Chondrocyte (in vitro differentiated cells): ENCODE data around the gene PDZD8. TPM values are rescaled to one million over a fixed set of nuclear protein-coding genes. Genes with fewer than 3 reads are reported as not detected.
A peak's percentile ranks its signal among the peaks of the same experiment; 100 is the strongest.

ENCODE experiments used
- DNase-seq: peaks from one replicate; pipeline ENCODE4 v3.0.0; 2021; ENCODE audit warnings: mixed read lengths, low spot score
- H3K27ac Mint-ChIP-seq: one replicate; pipeline ENCODE4 v1.8.0; 2021; ENCODE audit warnings: mild to moderate bottlenecking, moderate library complexity, mixed read lengths; ENCODE audit not compliant: unreplicated experiment
- H3K27me3 Mint-ChIP-seq: 2 replicates; pipeline ENCODE4 v1.8.0; 2021; ENCODE audit warnings: low read depth, mixed read lengths
- H3K36me3 Mint-ChIP-seq: 2 replicates; pipeline ENCODE4 v1.8.0; 2021; ENCODE audit warnings: low read depth, mixed read lengths
- H3K4me1 Mint-ChIP-seq: 2 replicates; pipeline ENCODE4 v1.8.0; 2021; ENCODE audit warnings: low read depth, mild to moderate bottlenecking, mixed read lengths
- H3K4me3 Mint-ChIP-seq: one replicate; pipeline ENCODE4 v1.8.0; 2021; ENCODE audit warnings: mild to moderate bottlenecking, moderate library complexity, mixed read lengths; ENCODE audit not compliant: unreplicated experiment
- H3K9me3 Mint-ChIP-seq: 2 replicates; pipeline ENCODE4 v1.8.0; 2021; ENCODE audit warnings: low read depth, mixed read lengths
- total RNA-seq: library from RNA; stranded (reverse); gene quantifications from 3 replicates; pipeline ENCODE4 v1.2.1, GENCODE V29; 2021
- TF ChIP-seq, protein P1 (sequence below): fragments of 200-600 bp; sonication (generic); IDR thresholded peaks from 2 replicates; pipeline ENCODE4 v1.5.0; 2021; ENCODE audit warnings: antibody characterized with exemption, mild to moderate bottlenecking, moderate library complexity

The PDZD8 gene
- total RNA-seq, 1 donor from 2014 or later = 36.3 TPM

GRCh38 chr10:117351558-117351957 is 23.7 kb downstream of the PDZD8 start:
- no peaks in the 10 kb centered on the region for H3K9me3 Mint-ChIP-seq
- DNase-seq = no peak
- TF ChIP-seq, protein P1, sequence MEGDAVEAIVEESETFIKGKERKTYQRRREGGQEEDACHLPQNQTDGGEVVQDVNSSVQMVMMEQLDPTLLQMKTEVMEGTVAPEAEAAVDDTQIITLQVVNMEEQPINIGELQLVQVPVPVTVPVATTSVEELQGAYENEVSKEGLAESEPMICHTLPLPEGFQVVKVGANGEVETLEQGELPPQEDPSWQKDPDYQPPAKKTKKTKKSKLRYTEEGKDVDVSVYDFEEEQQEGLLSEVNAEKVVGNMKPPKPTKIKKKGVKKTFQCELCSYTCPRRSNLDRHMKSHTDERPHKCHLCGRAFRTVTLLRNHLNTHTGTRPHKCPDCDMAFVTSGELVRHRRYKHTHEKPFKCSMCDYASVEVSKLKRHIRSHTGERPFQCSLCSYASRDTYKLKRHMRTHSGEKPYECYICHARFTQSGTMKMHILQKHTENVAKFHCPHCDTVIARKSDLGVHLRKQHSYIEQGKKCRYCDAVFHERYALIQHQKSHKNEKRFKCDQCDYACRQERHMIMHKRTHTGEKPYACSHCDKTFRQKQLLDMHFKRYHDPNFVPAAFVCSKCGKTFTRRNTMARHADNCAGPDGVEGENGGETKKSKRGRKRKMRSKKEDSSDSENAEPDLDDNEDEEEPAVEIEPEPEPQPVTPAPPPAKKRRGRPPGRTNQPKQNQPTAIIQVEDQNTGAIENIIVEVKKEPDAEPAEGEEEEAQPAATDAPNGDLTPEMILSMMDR = no peak
- no peaks in the 10 kb centered on the region for H3K36me3 Mint-ChIP-seq
- H3K4me1 Mint-ChIP-seq = peaks cover 13% of the 10 kb centered on the region
- H3K27ac Mint-ChIP-seq = no peak overlapping the region
- no peaks in the 10 kb centered on the region for H3K27me3 Mint-ChIP-seq
- H3K4me3 Mint-ChIP-seq = no peak overlapping the region

DNA sequence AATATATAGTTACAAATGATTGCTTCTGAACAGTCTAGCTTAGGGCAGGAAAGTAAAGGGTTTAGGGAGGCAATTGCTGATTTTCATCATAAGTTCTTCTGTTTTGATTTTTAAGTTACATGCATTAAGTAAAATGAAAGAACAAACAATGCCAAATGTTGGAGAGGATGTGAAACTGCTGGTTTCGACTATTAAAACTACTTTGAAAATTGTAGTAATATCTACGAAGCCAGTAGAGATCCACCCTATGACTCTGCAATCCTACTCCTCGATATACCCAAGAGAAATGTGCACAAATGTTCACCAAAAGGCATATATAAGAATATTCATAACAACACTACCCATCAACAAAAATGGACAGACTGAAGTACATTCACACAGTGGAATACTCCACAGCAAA is 24.3 kb downstream of the PDZD8 start:
- no peak overlapping the region for H3K27ac Mint-ChIP-seq
- no peaks in the 10 kb centered on the region for H3K36me3 Mint-ChIP-seq
- no peak overlapping the region for H3K4me3 Mint-ChIP-seq
- TF ChIP-seq, protein P1 = no peak
- H3K27me3 Mint-ChIP-seq = no peaks in the 10 kb centered on the region
- DNase-seq = no peak
- H3K4me1 Mint-ChIP-seq = peaks cover 13% of the 10 kb centered on the region
- H3K9me3 Mint-ChIP-seq = no peaks in the 10 kb centered on the region

DNA sequence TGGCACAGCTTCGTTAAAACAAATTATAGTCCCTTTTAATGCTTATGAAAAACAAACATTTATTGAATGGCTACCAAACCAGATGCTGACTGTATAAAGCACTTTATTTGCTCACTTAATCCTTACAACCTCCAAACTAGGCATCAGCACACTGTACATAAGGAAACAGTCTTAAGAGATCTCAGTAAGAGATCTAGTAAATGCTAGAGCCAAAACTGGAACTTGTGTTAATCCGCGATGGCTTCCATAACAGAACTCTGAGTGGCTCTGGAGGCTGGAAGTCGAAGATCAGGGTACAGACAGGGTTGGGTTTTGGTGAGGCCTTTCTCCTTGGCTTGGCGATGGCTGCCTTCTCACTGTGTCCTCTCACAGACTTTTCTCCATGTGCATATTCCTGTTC is 27.0 kb downstream of the PDZD8 start:
- TF ChIP-seq, protein P1 = no peak
- Mint-ChIP-seq H3K27me3 (no peaks in the 10 kb centered on the region), H3K9me3 (no peaks in the 10 kb centered on the region), H3K4me1 (peaks cover 25% of the 10 kb centered on the region), H3K27ac (no peak overlapping the region), H3K4me3 (no peak overlapping the region), H3K36me3 (no peaks in the 10 kb centered on the region)
- no peak for DNase-seq

DNA sequence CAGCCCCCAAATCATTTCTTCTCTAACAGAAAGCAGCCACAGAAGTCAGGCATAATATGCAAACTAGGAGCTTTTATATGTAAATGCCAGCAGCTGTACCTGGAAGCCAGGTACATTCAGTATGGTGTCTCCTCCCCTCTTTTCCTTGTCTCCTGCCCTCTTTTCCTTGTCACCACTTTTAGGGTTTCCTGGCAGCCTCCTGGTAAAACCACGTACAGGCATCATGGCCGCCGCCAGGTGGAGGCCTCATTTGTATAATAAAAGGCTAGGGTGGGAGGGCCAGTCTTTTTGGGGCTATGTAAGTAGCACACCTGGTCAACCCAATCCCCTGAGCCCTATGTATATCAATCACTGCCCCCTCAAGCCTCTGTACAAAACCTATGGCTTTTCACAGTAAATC is 28.7 kb downstream of the PDZD8 start:
- Mint-ChIP-seq H3K36me3 (no peaks in the 10 kb centered on the region), H3K27ac (no peak overlapping the region), H3K9me3 (no peaks in the 10 kb centered on the region), H3K4me3 (no peak overlapping the region), H3K4me1 (peaks cover 36% of the 10 kb centered on the region), H3K27me3 (no peaks in the 10 kb centered on the region)
- DNase-seq = no peak
- TF ChIP-seq, protein P1 = no peak

DNA sequence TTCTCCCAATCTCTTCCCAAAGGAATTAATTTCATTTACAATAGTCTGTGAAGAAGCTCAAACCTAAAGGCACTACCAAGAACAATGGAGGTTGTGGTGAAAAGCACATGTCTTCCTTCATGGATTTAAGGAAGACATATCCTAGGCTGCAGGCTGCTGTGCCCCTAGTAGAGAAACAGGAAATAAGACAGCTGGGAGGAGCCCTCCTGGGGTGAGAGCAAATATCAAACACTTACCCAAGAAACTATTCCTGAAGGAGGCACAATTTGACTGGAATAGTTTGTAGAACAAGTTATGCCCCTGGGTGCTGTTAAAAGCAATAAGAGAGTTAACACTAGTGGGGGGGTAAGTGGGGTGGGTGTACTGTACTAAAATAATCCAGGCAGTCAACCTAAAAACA is 30.1 kb downstream of the PDZD8 start:
- Mint-ChIP-seq H3K27me3 (no peaks in the 10 kb centered on the region), H3K27ac (peak overlapping the region; percentile 9), H3K4me1 (peaks cover 31% of the 10 kb centered on the region), H3K9me3 (no peaks in the 10 kb centered on the region), H3K4me3 (no peak overlapping the region), H3K36me3 (no peaks in the 10 kb centered on the region)
- TF ChIP-seq, protein P1 = peak; percentile 32
- DNase-seq = no peak
